GM21381 (cell line): ENCODE results near the gene SEC24A.
"Not testable (repeated sequence)": the region's sequence is repeated elsewhere in the genome, so short reads cannot be mapped to it uniquely, and the experiment has no call there.

Experiments used
- ATAC-seq: cut with Tn5 transposase; IDR thresholded peaks from one replicate; pipeline ENCODE4 v1.9.1; 2021; ENCODE audit warnings: mild to moderate bottlenecking, moderate library complexity; ENCODE audit not compliant: unreplicated experiment

SEC24A gene

GRCh38 chr5:134738963-134739661 is 90.5 kb downstream of the SEC24A start:
- no peak for ATAC-seq

DNA sequence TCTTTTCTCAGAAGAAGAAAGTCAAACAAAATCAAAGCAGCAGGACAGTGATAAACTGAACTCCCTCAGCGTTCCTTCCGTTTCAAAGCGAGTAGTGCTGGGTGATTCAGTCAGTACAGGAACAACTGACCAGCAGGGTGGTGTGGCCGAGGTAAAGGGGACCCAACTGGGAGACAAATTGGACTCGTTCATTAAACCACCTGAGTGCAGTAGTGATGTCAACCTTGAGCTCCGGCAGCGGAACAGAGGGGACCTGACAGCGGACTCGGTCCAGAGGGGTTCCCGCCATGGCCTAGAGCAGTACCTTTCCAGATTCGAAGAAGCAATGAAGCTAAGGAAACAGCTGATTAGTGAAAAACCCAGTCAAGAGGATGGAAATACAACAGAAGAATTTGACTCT is 92.5 kb downstream of the SEC24A start:
- ATAC-seq: no peak

DNA sequence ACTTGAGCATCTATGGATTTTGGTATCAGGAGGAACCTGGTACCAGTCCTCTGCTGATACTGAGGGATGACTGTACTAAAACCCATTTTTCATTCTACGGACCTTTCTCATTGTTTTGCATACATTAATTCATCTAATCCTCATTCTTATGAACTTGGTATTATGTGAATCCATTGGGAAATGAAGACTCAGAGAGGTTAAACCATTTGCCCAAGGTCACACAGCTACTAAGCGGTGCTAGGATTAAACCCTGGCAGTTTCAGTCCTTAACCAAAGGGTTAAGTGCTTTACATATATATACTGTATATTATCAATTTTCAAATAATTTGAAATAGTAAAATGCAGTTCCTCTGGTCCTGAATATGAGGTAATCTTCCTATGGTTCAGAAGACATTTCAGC is 93.5 kb downstream of the SEC24A start:
- no peak for ATAC-seq

DNA sequence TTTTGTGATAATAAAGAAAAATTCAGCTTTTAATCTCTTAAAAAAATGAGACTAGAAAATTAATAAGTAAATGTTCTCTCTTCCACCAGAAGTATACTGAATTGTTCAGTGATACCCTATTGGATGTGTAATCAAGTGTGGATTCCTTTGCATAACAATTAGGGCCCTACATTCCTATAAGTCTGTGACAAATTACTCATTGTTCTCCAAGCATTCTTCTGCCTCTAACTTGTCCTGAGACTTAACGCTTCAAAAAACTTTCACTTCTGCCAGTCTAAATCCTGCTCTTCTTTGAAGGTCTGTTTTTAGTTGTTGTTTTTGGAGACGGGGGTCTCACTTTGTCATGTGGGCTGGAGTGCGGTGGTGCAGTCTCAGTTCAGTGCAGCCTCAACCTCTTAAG is 100.8 kb downstream of the SEC24A start:
- no peak for ATAC-seq

DNA sequence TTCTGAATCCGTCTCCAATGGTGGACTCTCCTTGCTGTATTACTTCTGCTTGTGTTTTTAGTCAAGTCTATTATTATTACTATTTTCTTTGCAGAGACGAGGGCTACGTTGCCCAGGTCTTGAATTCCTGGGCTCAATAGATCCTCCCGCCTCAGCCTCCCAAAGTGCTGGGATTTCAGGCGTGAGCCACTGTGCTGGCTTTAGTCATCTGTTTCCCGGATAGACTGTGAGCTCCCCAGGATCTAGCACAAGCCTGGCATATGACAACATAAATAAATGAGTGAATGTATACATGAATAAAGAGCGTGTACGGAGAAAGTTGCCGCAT is 109.6 kb downstream of the SEC24A start:
- no peak for ATAC-seq

GRCh38 chr5:134758504-134759341 is 110.1 kb downstream of the SEC24A start, which contains the start of gene DDX46:
Gene DDX46, plus strand, starts transcription at chr5:134758779. Its CDS starts 160 bp downstream, at chr5:134758939.
- peak; percentile 98 for ATAC-seq

DNA sequence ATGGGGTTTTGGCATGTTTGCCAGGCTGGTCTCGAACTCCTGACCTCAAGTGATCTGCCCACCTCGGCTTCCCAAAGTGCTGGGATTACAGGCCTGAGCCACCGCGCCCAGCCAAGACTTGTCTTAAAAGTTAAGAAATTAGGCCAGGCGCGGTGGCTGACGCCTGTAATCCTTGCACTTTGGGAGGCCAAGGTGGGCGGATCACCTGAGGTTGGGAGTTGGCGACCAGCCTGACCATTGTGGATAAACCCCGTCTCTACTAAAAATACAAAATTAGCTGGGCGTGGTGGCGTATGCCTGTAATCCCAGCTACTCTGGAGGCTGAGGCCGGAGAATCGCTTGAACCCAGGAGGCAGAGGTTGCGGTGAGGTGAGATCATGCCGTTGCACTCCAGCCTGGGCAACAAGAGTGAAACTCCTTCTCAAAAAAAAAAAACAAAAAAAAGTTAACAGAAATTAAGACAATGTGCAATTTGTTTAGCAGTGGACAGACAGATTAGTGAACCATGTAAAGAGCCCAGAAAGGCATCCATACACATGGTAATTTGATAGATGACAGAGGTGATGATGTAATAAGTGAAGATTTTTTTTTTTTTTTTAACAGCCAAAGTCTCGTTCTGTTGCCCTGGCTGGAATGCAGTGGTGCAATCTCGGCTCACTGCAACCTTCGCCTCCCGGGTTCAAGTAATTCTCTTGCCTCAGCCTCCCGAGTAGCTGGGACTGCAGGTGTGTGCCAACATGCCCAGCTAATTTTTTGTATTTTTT is 119.1 kb downstream of the SEC24A start:
- ATAC-seq: not testable (repeated sequence)

- no peak for ATAC-seq
Measured at GRCh38 chr5:134769206-134769605, 120.6 kb downstream of the SEC24A start.

GRCh38 chr5:134772461-134773125 is 124.0 kb downstream of the SEC24A start:
- no peak for ATAC-seq

DNA sequence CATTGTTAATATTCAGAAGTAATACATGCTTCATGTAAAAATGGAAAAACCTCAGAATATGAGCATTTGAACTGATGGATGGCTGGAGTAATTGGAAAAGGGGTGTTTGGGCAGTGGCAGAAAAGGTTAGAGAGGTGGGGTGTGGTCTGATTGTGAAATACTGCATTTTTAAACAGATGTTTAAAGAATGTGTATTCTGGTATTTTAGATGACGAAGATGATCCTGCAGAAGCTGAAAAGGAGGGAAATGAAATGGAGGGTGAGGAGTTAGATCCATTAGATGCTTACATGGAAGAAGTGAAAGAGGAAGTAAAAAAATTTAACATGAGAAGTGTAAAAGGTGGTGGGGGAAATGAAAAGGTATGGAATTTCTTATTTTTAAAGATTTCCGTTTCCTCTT is 128.8 kb downstream of the SEC24A start:
- no peak for ATAC-seq
